GM15510 (cell line): ENCODE data around the gene PHF11.

ENCODE experiments used
- POLR2A ChIP-seq: IDR thresholded peaks from 3 replicates; pipeline ENCODE4 v1.6.1; 2011; ENCODE audit warnings: borderline replicate concordance; ENCODE audit not compliant: insufficient read length; ENCODE audit errors: extremely low read depth

The PHF11 gene

GRCh38 chr13:49560270-49561061, 64.7 kb downstream of the PHF11 start:
- no peak for TF ChIP-seq POLR2A

- no peak for TF ChIP-seq POLR2A
Measured at GRCh38 chr13:49561062-49561410, 65.3 kb downstream of the PHF11 start.

GRCh38 chr13:49563516-49563915, 67.8 kb downstream of the PHF11 start:
- no peak for TF ChIP-seq POLR2A

GRCh38 chr13:49566461-49566860, 70.7 kb downstream of the PHF11 start:
- TF ChIP-seq POLR2A = no peak

- no peak for TF ChIP-seq POLR2A
Measured at GRCh38 chr13:49567491-49567890, 71.7 kb downstream of the PHF11 start.

- no peak for TF ChIP-seq POLR2A
Measured at GRCh38 chr13:49569993-49570689, 74.4 kb downstream of the PHF11 start.

- TF ChIP-seq POLR2A = no peak
Measured at GRCh38 chr13:49571299-49572240, 75.8 kb downstream of the PHF11 start.
